Activated T-helper 1 cell treated with anti-CD3 and anti-CD28 coated beads, Interleukin-2, amount 50 U/mL, for 16 hours (primary cell): ENCODE measurements around the gene STXBP6.
"Not testable (repeated sequence)": the region's sequence is repeated elsewhere in the genome, so short reads cannot be mapped to it uniquely, and the experiment has no call there.

Experiments
- DNase-seq, 2 donors: peaks; one replicate each; pipeline ENCODE4 v3.0.0-alpha.2; 2020; ENCODE audit warnings: low read depth in 1 of 2, low spot score in 1 of 2

STXBP6 gene

GRCh38 chr14:24958271-24958670 is 91.7 kb downstream of the STXBP6 start:
- no peak for DNase-seq

GRCh38 chr14:24957814-24958213 is 92.1 kb downstream of the STXBP6 start:
- DNase-seq = no peak

- no peak for DNase-seq
These were observed 93.8 kb downstream of the STXBP6 start for GRCh38 chr14:24956104-24956503.

GRCh38 chr14:24954700-24955037 is 95.3 kb downstream of the STXBP6 start:
- DNase-seq = no peak

- DNase-seq = no peak
These were observed 95.8 kb downstream of the STXBP6 start for GRCh38 chr14:24954037-24954699.

- no peak for DNase-seq
These were observed 96.9 kb downstream of the STXBP6 start for GRCh38 chr14:24952851-24953666.

- no peak for DNase-seq
These were observed 101.6 kb downstream of the STXBP6 start for GRCh38 chr14:24948261-24948847.

GRCh38 chr14:24947131-24947530 is 102.8 kb downstream of the STXBP6 start:
- no peak for DNase-seq

GRCh38 chr14:24944800-24945199 is 105.1 kb downstream of the STXBP6 start:
- no peak for DNase-seq

- DNase-seq = no peak
These were observed 106.9 kb downstream of the STXBP6 start for GRCh38 chr14:24943024-24943423.

- no peak for DNase-seq
These were observed 108.2 kb downstream of the STXBP6 start for GRCh38 chr14:24941719-24942118.

- DNase-seq = no peak
These were observed 109.6 kb downstream of the STXBP6 start for GRCh38 chr14:24940213-24940783.

- no peak for DNase-seq
These were observed 111.4 kb downstream of the STXBP6 start for GRCh38 chr14:24938593-24938992.

GRCh38 chr14:24937300-24937699 is 112.6 kb downstream of the STXBP6 start:
- DNase-seq = no peak

GRCh38 chr14:24936773-24937172 is 113.2 kb downstream of the STXBP6 start:
- not testable (repeated sequence) for DNase-seq

GRCh38 chr14:24935796-24936195 is 114.2 kb downstream of the STXBP6 start:
- no peak for DNase-seq

- DNase-seq = no peak
These were observed 121.5 kb downstream of the STXBP6 start for GRCh38 chr14:24928386-24928900.

GRCh38 chr14:24927809-24928208 is 122.1 kb downstream of the STXBP6 start:
- no peak for DNase-seq

- DNase-seq = no peak
These were observed 124.1 kb downstream of the STXBP6 start for GRCh38 chr14:24925771-24926374.

GRCh38 chr14:24924544-24924943 is 125.4 kb downstream of the STXBP6 start:
- no peak for DNase-seq

GRCh38 chr14:24921903-24922302 is 128.0 kb downstream of the STXBP6 start:
- no peak for DNase-seq
